NCI-H128 (cell line): ENCODE data around the gene MECR.

ENCODE experiments used
- DNase-seq: peaks from one replicate; lab custom pipeline; 2025; ENCODE audit not compliant: unreplicated experiment; lab: John Stamatoyannopoulos, UW

Gene MECR

GRCh38 chr1:29202584-29203340 lies 28.0 kb downstream of the MECR start:
- peak; percentile 88 for DNase-seq

GRCh38 chr1:29202053-29202452 lies 28.7 kb downstream of the MECR start:
- no peak for DNase-seq

- no peak for DNase-seq
These were observed 29.1 kb downstream of the MECR start for GRCh38 chr1:29201595-29202051.

DNA sequence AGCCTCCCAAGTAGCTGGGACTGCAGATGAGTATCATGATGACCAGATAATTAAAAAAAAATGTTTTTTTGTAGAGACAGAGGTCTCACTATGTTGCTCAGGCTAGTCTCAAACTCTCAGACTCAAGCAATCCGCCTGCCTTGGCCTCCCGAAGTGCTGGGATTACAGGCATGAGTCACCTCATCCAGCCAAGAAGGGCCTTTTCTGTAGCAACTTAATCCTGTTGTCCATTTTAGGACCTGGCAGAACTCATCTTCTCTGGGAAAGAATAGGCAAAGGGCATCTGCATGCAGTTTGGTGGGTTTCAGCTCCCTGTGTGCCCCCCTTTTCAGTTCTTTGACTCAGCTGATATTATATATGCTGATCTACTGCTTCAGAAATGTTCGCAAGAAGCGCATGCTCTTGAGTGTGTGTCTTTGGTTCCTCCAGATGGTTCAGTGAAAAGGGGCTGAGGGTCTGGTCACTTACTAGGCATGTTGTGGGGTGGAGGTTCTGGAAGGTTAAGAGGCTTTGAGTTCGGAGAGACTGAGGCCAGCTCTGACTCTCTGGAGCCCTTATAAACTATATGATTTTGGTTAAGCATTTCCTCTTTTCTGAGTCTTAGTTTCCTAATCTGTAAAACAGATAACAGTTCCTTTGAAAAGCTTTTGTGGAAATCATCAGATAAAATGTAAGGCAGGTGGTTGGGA lies 29.7 kb downstream of the MECR start:
- DNase-seq: no peak

DNA sequence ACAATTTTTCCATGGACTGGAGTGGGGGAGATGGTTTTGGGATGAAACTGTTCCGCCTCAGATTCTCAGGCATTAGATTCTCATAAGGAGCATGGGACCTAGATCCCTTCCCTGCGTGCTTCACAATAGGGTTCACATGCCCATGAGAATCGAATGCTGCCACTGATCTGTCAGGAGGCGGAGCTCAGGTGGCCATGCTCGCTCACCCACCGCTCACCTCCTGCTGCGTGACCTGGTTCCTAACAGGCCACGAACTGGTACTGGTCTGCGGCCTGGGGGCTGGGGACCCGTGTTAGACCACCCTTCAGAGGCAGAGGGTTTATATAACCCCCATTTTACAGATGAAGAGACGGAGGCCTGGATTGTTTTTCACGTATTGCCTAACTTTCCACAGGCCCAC lies 32.7 kb downstream of the MECR start:
- no peak for DNase-seq

DNA sequence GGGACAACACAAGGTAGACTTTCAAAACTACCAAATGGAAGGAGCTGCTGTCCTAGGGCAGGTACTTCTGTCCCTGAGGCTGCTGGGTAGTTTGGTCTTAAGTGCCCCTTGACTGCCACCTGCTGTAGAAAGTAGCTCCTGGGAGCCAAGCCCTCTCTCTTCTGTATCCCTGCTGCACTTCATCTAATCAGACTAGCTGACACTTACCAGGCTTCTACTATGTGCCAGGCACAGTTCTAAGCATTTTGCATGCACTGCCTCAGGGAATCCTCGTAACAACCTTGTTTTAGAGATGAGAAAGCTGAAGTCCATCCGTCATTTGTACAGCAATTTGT lies 33.2 kb downstream of the MECR start:
- no peak for DNase-seq

DNA sequence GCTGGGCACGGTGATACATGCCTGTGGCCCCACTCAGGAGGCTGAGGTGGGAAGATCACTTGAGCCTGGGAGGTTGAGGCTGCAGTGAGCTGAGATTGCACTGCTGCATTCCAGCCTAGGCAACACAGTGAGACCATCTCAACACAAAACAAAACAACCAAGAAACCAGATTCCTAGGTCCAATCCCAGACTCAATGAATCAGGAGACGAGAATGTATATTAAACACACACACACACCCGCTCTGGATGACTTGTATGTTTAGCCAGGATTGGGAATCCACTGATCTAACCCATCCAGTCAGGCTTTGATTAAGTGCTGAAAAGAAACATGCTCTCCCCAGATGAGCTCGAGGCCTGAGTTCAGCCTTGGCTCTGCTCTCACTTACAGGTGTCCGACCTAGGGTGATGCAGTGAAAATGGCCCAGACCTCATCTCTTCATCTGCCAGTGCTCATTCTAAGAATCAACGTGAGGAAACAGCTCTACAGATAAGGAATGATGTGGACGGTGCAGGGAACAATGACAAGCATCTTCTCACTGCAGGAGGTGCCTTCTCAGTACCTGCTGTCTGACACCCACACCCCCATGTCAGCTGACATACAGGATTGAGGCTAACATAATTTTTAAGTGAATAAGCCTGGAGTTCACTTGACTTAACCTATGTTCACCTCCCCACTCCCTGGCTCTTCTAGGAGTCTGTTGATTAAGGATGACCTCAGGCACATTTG lies 33.7 kb downstream of the MECR start:
- no peak for DNase-seq

DNA sequence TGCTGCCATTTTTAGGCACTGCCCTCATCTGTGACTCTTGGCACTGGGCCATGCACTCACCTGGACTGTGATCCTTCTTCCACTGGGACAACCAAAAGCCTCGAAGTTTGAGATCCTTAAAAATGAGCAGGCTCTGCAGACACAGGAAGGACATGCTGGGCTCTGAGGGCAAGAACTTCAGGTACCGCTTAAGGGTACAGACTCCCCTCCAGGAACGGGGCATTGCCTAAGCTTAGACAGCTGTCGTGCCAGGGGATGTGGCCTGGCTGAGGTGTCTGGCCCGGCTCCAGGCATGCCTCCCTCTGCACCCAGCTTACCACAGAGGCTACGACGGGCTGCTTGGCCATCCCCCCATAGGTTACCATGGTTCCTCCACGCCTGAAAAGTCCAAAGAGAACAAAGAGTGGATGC lies 34.8 kb downstream of the MECR start:
- DNase-seq: no peak

GRCh38 chr1:29193879-29194455 lies 36.8 kb downstream of the MECR start:
- DNase-seq: no peak

DNA sequence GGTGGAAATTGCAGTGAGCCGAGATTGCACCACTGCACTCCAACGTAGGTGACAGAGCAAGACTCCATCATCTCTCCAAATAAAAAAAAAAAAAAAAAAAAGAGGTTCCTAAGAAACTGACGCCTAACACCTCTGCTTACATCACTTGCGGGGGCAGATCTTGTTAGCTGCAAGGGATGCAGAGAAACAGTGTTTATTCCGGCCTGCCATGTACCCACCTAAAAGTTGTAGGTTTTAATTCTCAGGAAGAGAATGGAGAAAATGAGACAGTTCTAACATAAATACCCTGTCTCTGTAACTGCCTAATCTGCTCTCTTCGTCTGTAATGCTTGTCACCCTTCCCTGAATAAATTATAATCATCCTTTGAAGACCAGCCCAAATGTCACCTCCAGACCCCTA lies 40.0 kb downstream of the MECR start:
- no peak for DNase-seq

- DNase-seq: no peak
These were observed 44.0 kb downstream of the MECR start for GRCh38 chr1:29186707-29187106.

GRCh38 chr1:29186252-29186651 lies 44.5 kb downstream of the MECR start:
- no peak for DNase-seq

DNA sequence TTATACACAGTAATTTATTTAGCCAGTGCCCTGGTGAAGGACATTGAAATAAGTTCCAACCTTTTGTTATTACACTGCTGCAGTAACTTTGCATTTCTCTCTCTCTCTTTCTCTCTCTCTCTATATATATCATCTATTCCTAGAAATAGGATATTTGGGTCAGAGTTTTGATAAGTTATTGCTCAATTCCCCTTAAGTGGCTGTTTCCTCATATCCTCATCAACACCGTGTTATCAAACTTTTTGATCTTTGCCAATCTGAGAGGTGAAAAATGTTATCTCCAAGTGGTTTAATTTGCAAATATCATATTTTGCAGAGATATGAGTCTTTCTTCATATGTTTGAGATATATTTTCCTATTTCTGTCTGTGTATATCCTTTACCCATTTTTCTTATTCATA lies 47.4 kb downstream of the MECR start:
- DNase-seq: no peak

DNA sequence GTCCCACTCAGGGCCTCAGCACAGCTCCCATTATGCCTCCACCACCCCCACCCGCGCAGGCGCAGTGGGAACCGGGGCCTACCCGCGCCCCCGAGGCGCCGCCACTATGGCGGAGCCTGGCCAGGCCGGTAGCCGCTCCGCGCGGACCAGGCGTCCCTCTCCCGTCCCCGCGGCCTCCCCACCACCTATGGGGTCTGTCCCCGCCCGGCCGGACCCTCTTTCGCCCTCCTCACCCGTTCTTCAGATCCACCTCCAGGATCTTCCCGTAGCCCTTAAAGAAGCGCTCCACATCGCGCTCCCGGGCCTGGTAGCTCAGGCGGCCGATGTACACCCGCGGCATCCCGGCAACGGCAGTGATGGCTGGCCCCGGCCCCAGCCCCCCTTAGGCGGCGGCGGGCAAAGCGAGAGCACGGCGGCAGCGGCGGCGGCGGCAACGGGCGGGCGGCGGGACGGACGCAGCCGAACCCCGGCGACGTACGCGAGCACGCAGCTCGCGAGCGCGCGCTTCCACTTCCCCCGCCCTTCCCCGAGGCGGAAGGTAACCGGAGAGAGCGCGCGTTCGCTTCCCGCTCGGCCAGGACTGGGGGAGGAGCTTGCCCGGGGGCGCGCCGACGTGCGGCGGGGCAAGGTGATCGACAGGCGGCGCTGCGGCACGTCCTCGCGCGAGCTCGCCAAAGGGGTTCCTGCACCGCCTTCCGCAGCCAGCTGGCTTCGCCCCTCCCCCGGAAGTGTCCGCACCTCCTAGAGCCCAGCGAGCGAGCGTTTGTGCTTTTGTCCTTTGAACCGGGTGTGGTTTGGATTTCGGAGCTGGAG lies 49.1 kb downstream of the MECR start, which contains the start of gene SRSF4:
Gene SRSF4 (minus strand): TSS at position 488 of the 813 bp plus-strand sequence. CDS start 148 bp downstream, at position 340.
- peak; percentile 99 for DNase-seq

- no peak for DNase-seq
These were observed 50.0 kb downstream of the MECR start for GRCh38 chr1:29180497-29181412.

DNA sequence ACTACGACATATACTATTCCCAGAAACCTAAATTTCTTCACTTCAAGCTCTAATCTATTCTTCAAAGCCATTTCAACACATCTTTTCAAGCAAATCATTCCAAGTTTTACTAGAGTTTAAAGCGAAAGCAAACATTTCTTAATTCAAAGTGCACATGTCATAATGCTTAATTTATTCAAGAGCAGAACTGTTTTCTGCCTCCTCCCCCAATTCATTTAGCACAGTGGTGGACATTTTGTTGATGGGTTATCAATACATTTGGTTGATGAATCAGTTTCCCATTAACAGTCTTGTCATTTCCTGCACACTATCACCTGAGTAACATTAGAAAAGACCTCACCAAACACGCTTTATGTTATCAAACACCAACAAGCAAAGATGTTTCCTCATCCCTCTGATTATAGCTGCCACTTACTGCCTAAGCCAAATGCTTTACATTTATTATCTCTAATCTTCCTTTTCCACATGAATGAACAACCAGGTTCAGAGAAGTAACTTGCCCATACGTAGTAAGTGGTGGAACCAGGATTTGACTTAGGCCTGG lies 51.0 kb downstream of the MECR start:
- DNase-seq: no peak

- DNase-seq: no peak
These were observed 53.6 kb downstream of the MECR start for GRCh38 chr1:29177022-29177705.

DNA sequence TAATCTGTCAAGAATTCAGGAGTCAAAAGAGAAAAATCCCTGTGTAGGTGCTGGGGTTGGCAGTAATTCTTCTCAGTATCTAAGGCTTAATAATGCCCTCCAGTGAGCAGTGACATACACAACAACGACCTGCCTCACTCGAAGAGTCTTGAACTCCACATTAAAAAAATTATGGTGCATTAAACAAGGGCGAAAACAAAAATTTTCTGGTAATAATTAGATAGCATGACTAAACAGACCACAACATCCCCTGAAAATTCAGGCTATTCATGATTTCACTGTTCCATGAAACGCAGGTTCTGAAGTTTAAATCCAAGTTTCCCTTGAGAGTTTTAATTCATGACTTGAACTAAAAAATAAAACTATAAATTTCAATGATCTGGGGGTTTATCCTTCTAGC lies 54.2 kb downstream of the MECR start:
- DNase-seq: no peak

DNA sequence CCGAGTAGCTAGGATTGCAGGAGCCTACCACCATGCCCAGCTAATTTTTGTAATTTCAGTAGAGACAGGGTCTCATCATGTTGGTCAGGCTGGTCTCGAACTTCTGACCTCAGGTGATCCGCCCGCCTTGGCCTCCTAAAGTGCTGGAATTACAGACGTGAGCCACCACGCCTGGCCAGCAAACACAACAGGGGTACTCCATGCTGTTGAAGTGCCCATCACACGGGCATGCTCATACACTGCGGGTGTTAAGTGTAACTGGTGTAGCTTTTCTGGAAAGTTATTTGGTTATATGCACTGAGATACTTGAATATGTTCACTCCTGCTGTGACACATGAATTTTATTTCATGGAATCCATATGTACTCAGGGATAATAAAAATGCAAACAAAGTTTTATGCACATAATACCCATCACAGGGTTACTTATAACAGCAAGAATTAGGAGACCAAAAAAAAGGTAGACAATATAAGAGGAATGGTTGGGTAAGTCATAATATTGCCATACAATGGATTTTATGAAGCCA lies 58.3 kb downstream of the MECR start:
- no peak for DNase-seq
